NCI-H2107 treated with DMSO at 0.1 percent for 48 hours (cell line): ENCODE results near the gene ARPIN.
"Not testable (repeated sequence)": the region's sequence is repeated elsewhere in the genome, so short reads cannot be mapped to it uniquely, and the experiment has no call there.

Experiments used
- DNase-seq: peaks from one replicate; lab custom pipeline; 2025; ENCODE audit not compliant: unreplicated experiment; lab: John Stamatoyannopoulos, UW

The ARPIN gene

DNA sequence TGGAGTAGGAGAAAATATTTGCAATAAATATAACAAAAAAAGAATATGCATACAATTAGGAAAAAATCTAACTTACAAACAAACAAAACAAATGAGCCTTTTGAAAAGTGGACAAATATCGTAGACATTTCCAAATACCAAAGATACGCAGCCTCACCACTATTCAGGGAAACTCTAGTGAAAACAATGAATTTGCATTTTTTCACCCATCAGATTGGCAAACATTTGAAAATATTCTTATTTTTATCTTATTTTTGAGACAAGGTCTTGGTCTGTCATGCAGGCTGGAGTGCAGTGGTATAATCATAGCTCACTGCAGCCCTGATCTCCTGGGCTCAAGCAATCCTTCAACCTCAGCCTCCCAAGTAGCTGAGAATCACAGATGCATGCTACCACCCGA, 34.4 kb downstream of the ARPIN start:
- no peak for DNase-seq

DNA sequence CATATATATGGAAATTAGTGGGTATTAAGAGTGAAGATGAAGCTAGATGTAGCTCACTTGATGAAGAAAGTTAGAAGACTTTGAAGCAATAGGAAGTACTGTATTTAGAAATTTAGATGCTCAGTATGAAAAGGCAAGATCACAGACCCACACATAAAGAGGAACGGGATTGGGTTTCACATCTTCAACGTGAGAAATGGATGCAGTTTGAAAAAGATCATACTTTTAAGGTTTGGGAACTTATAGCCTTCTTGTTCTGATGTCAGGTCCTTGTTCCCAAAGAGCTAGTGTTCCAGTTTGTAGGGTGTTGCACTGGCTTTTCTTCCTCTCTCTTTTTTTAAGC, 35.7 kb downstream of the ARPIN start:
- no peak for DNase-seq

DNA sequence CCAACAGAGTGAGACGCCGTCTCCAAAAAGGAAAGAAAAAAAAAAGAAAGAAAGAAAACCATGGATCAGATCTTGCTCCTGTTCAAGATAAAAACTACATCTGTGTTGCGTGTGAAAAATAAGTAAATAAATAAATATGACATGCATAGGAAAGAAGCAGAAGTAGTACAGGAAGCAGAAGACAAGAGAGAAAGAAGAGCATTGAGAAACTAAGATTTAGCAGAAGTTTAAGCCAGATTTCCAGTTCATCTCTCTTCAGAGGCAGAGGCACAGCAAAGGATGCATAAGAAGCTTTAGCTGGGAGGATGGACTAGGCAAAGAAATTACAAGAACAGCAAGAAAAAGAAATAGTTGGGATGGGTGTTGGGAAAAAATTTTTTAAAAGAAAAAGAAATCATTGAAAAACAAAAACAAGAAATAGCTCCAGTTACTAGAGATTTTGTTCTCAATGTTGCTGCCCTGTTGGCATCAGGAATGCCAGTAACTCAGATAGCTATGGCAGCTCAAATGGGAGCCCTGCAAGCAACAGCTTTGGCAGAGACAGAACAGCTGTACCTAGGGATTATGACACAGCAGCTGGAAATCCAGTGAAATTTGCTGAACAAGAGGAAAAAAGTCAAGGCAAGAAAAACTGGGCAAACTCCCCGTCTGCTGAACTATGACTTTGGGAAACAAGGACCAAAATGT, 36.2 kb downstream of the ARPIN start:
- DNase-seq = no peak

DNA sequence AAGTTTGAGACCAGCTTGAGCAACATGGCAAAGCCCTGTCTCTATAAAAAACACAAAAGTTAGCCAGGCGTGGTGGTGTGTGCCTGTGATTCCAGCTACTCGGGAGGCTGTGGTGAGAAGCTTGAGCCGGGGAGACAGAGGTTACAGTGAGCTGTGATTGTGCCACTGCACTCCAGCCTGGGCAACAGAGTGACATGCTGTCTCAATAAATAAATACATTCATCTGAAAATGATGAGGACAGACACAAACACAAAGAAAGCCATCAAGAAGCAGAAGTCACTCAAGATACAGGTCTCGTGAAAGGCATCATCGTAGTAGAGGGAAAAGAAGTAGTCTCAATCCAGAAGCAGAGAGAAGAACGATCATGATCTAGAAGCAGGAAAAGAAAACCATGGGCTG, 37.0 kb downstream of the ARPIN start:
- no peak for DNase-seq

DNA sequence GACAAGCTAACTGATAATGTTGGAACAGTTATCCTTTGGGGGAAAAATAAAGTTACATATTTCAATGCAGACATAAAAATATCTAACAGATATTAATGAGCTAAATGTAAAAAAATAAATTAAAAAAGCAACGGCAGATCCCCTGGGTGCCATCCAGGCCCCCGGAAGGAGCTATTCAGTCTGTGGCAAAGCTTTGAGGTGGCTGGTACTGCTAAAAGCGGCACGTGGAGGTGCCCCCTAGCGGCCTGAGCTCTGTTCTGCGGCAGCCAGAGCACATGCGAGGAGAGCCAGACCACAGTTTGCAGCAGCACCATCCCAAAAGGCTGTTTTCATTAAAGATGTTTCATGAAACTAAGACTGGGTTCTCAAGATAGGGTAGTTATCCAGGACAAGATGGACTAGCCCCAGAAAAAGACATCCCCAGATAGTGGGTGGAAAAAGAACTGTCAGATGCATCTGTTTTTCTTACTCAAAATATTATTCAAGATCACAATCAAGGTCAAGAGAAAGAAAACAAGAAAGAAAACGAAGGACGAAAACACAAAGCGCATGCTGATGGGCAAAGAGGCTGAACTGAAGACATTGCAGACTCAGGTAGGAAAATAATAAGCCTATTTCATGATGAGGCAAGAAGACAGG, 37.7 kb downstream of the ARPIN start:
- peak; percentile 31 for DNase-seq

DNA sequence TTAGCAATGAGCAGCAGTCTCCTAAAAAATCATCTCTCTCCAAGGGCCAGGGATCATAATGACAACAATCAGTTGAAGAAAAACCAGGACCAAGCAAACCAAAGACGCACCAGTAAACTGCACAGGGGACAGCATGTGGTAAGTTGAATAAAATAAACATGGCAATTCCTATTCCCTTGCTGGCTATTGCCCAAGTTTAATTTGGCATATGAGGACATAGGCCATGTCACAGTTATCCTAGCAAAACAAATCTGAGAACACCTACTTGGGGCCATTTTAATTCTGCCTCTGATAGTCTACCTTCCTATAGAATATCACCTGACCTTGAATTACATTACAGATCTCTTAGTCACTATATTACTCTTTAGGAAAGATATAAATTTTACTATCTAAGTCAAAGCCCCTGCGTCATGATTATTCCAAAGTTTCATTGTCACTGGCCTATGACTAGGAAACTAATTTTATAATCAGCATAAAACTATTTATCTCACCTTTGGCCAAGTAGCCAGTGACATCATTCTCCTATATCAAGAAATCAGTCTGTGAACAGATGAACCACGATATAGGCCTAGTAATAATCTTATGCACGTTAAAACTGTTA, 42.0 kb downstream of the ARPIN start:
- DNase-seq = no peak

DNA sequence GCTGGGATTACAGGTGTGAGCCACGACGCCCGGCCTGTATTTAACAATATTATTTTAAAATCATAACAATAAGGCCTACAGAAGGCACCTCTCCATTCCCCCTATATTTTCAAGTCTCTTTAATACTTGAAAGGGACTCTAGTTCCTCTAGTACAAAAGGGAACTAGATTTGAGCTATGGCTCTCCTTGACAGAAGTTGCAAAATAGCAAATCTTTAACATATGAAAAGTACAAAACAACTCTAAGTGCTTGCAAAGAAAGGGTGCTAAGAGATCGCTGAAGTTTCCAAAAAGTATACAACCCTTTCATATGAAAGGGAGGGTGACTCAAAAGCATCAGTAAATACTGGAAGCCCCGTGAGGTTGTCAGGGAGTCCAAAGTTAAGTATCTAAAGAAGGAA, 42.7 kb downstream of the ARPIN start:
- DNase-seq = no peak

DNA sequence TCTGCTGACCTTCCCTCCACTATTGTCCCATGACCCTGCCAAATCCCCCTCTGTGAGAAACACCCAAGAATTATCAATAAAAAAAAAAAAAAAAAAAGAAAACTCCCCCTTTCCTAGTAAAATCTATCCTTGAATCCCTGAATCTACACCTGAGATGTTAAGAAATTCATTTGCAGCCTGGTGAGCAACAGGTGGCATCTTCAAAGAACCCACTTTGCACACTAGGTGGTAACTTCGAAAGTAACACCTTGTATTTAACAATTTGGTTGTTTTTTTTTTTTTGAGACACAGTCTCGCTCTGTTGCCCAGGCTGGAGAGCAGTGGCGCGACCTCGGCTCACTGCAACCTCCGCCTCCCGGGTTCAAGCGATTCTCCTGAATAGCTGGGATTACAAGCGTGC, 43.3 kb downstream of the ARPIN start:
- DNase-seq = not testable (repeated sequence)

DNA sequence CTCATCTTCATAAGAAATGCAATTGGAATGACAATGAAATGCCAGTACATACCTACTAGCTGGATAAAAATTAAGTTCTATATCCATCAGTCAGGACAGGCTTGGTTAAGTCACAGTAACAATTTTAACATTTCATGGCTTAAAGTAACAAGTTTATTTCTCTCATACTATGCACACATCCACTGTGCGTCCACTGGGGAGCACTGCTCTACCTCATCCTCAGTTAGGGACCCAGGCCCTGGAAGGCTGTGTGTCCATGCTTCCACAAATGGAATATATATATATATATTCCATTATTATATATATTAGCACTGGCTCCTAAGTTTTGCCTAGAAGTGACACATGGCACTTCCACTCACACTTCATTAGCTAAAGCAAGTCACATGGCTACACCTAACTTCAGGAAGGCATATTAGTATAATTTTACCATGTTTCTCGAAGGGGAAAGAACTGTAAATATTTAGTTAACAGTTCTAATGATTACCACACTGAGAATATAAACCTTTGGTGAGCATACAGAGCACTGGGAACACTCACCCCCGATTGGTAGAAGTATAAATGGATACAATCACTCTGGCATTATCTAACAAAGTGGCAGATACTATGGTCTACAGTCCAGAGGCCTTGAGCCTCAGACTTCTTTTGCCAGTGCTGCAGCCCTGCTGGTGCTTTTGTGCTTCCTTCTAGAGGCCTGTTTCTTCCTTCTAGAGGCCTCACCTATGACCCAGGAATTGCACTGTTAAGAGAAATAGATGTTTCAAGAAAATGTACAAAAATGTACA, 47.6 kb downstream of the ARPIN start:
- no peak for DNase-seq

DNA sequence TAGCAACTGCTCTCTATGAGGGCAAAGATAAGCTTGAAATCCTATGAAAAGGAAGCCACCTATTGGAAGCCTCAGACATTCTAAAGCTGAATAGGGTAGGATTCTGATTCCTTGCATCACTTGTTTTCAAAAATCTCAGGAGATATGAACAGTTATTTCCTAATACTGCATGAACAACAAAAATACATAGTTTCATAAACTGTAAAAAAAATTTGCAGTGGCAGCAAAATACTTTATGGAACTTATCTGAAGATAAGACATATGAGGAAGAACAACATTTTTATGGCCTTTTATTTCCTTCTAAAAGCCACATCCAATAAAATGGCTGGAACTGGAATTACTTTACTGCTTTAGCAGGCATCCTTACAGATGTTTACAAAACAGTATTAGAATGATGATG, 48.8 kb downstream of the ARPIN start:
- DNase-seq = no peak

DNA sequence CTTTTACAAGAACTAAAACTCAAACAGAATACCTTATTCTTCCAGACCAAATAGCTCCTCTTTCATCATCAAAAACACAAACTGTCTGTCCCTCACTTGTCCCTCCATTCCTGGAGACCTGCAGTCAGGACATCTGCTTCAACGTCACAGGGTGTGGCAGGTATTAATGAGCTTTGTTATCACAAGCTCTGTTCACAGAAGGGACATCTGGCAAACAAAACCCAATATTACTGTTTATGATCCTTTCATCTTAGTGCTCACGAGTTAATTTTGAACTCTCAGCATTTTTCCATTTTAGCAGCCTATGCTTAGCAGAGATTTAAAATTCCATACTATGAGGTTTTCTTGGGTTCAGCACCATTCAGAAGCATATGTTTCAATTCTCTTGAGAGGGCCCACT, 51.9 kb downstream of the ARPIN start:
- DNase-seq = no peak

DNA sequence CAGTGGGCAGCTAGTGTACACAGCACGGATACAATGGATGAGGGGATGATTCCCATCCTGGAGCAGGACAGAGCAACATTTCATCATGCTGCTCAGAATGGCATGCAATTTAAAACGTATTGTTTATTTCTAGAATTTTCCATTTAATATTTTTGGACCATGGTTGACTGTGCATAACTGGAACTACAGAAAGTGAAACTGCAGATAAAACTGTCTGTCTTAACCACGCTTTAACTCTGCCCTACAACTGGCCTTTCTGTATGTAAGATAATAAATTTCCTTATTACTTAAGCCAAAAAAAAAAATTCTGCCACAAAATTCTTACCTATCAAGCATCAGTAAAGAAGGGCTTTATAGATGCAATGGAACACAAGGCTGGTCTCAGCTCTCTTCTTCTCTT, 52.3 kb downstream of the ARPIN start:
- no peak for DNase-seq

DNA sequence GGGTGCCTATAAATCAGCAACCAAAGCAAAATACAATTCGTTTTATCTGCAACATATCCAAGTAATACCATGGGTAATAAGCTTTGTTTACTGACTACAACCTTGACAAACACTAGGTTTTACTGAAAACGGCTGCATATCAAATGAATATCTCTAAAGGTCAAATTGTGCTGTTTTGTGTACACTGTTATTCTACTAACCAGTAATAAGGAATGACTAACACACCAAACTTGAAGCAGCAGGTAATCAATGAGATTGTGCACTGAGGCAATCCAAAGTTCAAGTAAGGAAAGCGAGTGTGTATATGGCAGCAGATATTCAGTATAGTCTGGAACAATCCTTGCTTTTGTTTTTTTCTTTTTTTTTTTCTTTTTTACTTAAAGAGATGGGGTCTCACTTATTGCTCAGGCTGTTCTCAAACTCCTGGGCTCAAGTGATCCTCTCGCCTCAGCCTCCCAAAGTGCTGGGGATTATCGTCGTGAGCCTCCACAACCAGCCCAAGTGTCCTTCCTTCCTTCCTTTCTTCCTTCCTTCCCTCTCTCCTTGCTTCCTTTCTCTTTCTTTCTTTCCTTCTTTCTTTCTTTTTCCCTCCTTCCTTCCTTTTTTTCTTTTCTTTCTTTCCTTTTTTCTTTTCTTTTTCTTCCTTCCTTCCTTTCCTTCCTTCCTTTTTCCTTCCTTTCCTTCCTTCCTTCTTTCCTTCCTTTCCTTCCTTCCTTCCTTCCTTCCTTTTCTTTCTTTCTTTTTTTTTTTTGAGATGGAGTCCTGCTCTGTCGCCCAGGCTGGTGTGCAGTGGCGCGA, 53.9 kb downstream of the ARPIN start:
- no peak for DNase-seq

DNA sequence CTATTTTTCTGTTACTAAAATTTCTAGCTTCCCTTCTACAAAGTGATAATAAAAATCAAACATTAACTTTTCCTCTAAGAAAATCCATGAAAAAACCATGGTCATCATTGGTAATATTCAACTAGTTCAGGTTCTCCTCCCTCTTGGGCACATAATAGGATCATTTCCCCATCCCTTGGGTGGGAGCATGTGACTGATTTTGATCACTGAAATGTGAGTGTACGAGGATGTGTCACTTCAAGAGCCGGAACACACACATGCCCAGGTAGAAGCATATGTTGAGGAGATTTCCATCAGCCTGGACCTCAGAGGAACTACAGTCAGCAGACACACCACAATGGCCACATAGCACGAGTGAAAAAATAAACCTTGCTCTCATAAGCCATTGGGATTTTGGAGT, 55.1 kb downstream of the ARPIN start:
- DNase-seq = no peak

DNA sequence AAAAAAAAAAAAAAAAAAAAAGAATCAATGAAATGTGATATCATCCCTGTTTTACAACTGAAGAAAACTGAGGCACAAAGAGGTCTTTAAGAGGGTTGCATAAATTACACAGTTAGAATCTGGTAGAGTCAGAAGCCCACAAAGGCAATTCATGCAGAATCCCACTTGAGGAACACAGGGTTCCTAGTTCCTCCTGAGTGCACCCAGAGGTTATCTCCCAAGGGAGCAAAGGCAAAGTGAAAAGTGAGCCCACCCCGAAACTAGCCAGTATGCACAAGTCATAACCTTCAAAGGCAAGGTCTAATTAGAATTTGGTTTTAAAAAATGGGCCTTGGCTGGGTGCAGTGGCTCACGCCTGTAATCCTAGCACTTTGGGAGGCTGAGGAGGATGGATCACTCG, 56.8 kb downstream of the ARPIN start:
- DNase-seq = no peak

DNA sequence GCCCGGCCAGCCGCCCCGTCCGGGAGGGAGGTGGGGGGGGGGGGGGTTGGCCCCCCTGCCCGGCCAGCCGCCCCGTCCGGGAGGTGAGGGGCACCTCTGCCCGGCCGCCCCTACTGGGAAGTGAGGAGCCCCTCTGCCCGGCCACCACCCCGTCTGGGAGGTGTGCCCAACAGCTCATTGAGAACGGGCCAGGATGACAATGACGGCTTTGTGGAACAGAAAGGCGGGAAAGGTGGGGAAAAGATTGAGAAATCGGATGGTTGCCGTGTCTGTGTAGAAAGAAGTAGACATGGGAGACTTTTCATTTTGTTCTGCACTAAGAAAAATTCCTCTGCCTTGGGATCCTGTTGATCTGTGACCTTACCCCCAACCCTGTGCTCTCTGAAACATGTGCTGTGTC, 57.9 kb downstream of the ARPIN start:
- DNase-seq = not testable (repeated sequence)

DNA sequence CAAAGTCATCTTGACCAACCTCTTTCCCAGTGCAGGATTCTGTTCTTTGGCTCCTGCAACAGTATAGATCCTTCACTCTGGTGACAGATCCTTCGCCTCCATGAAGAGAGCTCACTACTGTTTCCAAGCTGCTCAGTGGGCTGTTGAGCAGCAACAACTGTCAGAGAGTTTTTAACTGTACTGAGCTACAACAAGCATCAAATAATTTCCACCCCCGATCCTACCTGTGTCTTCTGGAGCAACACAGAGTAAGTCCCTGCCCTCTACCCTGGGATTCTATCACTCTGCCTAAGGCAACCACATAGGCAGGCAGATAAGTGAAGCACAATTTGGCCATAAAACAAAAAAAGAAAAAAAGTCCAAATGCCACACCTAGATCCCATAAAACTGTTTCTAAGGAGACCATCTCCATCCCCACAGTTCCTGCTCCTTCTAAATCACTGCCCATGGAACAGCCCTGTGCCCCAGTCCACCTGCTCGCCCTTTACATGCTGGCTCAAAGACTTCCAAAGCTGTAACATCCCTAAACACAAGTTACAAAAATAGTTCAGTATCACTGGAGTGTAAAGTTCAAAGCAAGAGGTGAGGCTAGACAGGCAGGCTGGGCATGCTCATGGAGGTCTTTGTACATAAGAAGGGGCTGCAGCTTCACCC, 60.3 kb downstream of the ARPIN start:
- DNase-seq = no peak

DNA sequence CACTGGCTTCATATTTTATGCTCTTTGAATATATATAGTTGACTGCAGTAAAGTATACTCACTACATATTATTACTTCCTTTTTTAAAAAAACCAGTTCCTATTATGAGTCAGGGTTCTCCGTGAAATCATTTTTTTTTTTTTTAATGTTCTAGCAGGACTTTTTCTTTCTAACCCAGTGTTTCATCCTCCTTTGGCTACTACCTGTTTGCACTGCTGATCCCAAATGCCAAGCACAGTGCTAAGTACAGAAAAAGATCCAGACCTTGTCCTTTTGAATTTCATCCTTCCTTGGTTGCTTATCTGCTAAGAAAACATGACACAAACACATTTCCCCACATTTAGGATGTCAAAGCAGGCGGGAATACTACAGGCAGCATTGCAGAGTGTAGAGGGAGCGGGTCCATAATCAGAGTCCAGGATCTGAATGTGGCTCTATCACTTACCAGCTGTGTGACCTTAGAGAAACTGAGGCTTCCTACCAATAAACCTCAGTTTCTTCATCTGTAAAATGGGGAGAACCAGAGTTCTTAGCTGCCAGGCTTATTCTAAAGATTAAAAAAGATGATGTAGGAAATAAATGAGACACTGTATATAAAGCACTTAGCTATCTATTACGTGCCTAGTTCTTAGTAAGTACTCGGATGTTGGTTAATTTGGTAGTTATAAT, 60.9 kb downstream of the ARPIN start:
- DNase-seq = no peak

DNA sequence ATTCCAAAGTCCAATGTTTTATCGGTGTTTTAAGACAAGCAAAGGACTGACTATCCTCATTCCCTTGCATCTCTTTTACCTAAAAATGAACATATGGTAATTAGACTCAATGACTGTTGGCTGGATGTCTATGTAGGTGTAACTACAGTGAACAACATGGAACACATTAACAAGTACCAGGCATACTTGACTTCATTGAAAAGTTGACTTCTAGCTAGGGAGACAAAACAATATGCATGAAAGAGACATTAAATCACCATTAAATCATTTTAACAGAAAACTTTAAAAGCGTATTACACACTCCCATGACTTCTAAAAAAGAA, 63.8 kb downstream of the ARPIN start:
- DNase-seq = no peak

DNA sequence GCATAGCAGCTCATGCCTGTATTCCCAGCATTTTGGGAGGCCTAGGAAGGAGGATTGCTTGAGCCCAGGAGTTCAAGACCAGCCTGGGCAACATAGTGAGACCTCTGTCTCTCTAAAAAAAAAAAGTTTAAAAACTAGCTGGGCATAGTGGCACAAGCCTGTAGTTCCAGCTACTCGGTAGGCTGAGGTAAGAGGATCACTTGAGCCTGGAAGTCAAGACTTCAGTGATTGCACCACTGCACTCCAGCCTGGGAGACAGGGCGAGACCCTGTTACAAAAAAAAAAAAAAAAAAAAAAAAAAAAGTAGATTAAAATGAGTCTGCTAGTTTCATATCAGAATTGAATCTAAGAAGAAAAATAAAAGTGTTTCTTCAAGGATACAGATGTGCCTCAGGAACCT, 65.7 kb downstream of the ARPIN start:
- DNase-seq = no peak
